Pulmonary artery endothelial cell (primary cell): ENCODE measurements around the gene RHCG. TPM values are rescaled to one million over a fixed set of nuclear protein-coding genes. Genes with fewer than 3 reads are reported as not detected.

Experiments
- DNase-seq: peaks from one replicate; pipeline ENCODE4 v3.0.0-alpha.2; 2011; ENCODE audit warnings: low read depth, low spot score
- total RNA-seq: library from RNA; depleted of rRNA; stranded (reverse); fragments of >200 nt; gene quantifications from 2 replicates; pipeline ENCODE4 v1.2.3, GENCODE V29; 2014

RHCG gene
- total RNA-seq, 1 donor from 2014 or later: not detected

- no peak for DNase-seq
These were observed 51.9 kb downstream of the RHCG start for GRCh38 chr15:89444241-89445225.

DNA sequence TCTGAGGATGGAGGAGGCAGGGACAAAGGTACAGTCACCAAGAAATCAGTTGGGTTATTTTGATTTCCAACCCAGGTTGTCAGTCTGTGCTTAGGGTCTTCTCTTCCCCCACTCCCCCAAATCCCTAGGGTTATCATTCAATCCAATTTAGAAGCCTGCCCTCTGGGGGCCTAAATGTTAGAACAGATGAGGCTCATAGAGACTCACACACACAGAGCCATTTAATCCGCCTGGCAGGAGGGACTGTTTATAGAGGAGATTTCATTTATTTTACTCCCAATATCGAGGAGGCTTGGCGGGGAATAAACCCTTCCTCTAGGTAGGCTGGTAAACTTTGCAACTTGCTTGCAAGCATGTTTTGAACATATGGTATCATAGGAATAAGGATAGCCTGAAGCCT, 52.8 kb downstream of the RHCG start:
- no peak for DNase-seq

DNA sequence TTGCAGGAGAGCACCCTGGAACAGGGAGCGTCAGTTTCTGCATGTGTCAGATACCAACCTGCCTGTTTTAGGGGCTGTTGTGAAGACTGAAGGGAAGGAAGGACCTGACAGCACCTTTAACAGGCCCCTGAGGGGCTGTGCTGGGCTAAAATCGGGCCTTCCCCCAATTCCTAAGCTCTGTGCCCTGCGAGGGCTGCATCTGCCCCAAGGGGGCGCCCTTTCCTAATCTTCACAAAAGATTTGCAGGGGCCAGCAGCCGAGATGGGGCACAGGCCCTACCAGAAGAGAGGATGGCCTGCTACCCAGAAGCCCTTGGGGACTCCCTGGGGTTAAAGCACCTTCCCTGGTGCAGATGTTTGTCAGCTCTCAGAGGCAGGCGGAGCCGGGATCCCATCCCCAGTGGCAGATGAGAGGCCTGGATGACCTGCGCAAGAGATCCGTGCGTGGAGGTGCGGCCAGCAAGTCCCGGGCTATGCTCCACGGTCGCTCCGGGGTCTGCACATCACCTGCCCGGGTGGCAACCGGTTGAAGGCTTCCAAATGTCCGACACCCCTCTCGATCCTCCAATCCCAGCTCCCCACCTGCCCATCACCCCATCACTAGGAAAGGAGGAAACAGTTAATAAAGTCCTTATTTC, 53.6 kb downstream of the RHCG start:
- DNase-seq: no peak

- DNase-seq: no peak
These were observed 54.2 kb downstream of the RHCG start for GRCh38 chr15:89442155-89442554.

DNA sequence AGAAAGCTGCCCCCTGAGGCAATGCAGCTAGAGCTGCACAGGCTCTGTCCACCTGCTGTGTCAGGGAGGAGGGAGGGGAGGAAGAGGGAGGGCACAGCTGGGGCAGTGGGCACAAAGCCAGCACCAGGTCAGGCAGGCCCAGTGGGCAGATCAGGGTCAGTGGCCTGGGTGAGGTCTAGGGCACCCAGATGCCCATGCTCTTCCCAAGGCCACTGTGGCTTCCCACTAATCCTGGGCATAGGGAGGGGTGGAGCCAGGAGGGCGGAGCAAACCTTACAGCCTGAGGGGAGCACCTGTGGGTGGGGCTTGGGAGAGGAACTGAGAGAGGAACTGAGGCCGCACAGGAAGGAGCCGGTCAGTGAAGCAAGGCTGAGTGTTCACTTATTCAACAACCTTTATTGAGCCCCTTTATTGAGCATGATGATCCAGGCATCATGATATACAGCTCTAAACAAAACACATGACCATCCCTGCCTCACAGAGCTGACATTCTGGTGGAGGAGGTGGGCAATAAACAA, 55.0 kb downstream of the RHCG start:
- DNase-seq: no peak

DNA sequence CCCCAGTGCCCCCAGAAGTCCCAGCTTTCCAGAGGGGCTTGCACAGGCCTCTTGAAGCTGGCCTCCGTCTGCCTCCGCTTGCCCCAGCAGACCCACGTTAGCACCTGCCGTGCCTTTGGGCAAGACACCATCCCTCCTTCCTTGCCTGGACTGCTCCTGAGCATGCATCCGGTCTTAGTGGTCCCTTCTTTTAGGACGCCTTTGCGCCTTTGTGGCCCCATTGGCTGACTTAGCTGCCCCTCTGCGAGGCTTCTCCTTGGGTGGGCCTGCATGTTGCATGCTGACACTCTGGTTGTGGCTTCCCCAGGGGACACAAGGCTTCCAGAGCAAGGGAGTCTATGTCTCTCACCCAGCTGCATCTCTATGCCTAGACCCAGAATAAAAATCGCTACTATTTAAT, 56.6 kb downstream of the RHCG start:
- no peak for DNase-seq

DNA sequence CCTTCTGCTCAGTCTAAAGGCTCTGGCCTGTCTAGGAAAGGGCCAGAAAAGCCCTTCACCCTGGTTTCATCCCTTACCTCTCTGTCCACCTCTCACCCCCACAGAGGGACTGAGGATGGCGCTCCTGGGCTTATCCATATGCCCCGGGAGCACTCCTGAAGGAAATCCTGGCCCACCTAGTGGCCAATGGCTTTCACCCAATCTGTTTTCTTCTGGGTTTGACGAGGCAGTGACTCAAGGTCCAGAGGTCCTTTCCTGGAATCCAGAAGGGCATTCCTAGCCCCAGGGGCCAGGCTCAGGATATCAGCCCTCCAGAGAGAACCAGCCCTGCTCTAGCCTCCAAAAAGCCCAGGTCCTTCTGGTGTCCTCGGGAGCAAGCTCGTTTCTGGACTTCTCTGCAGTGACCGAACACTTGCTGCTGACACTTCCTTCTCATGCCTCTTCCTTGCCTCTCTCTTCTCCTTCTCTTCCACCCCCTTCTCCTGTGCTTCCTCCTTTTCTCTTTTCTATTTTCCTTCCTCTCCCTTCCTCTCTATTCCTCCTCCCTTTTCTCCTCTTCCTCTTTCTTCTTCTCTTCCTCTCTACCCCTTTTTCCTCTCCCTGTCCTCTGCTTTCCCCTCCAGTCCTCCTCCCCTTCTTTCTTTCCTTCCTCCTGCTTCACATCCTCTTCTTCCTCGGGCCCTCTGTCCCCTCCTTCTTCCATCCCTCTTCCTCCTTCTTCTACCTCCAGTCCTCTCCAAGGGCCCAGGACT, 59.6 kb downstream of the RHCG start:
- DNase-seq: no peak

- DNase-seq: no peak
These were observed 61.0 kb downstream of the RHCG start for GRCh38 chr15:89435362-89435761.

- DNase-seq: no peak
These were observed 62.7 kb downstream of the RHCG start for GRCh38 chr15:89433686-89434085.

DNA sequence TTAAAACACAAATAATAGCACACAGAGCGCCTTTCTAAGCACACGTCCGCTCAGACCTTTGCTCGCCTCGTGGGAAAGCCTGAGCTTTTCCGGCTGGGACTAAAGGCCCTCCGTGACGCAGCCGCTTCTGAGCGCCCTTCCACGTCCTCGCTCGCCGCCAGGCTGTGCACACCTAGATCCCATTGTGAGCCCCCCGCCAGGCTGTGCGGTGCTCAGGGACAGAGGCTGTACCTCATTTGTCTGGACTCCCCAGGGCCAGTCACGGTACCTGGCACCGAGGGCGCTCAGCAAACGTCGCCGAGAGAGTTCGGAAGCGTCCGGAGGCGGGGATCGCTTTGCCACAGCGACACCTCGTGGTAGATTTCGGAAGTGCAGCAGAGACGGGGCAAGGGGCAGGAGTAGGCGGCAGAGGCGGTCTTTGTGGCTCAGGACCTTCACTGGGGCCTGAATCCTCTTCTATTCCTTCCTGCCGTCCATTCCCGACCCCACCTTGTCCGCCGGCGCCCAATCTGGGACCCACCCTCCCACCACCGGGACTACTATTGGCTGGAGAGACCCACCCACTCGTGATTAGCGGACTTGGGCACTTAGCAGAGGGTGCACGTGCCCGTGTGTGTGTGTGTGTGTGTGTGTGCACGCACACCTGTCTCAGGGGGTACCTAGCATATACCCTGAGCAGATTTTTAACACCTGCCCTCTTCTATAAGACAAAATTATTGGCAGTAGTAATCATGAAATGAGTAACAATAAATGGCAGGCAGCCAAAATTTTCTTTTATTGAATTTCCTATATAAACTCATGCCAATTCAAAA, 65.6 kb downstream of the RHCG start:
- peak; percentile 7 for DNase-seq

- DNase-seq: no peak
These were observed 66.4 kb downstream of the RHCG start for GRCh38 chr15:89429986-89430385.

DNA sequence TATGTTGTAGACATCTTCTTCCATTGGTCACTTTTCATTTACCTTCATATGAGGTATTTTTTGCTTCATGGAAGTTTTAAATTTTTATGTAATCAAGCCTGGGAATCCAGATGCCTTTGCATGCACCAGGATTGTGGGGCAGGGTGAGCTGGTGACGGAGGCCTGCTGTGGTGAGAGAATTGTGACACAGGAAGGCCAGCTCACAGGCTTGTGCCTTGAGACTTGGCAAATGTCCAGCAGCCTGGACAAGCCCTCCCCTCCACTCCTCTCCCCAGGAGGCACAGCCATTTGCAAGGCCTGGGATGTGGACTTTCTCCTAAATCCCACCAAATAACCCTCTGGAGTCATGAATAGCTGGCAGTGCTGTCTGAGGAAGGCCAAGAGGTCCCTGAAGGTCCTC, 67.4 kb downstream of the RHCG start:
- no peak for DNase-seq

DNA sequence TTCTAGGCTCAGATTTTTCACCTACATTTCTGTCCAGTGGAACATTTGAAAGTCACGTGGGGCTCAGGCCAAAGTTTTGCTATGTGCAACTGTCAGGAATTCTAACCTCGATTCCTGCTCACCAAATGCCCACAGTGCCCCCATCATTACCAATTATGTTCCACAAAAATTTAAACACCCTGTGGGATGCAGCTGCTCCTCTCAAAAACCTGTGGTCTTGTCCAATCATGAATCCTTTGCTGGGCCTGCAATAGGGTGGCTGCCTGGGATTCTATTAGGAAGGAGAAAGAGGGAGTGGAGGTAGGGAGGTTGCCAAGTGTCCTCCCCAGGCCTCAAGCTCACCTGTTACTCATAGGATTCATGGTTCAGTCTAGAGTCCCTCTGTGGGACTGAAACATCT, 68.1 kb downstream of the RHCG start:
- DNase-seq: no peak

DNA sequence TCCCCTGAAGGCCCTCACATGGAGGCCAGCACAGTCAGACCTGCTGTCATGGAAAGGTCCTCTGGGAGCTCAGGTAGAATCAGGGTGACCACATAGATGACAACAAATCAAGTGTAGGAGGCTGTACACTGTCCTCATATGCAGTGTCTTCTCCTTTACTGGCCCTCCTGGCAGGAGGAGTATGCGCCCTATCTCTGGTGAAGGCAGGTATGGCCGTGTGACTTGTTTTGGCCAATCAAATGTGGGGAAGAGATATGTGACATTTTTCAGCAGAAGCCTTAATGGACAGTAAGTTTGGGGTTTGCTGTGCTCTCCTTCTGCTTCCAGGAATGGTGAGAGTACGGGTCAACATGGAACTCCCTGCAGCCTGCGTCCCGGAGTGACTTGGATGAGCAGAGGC, 69.9 kb downstream of the RHCG start:
- DNase-seq: no peak

- no peak for DNase-seq
These were observed 72.4 kb downstream of the RHCG start for GRCh38 chr15:89423981-89424380.

Other genes with a start within 250 kb of the RHCG start
- gene POLG, start 161.8 kb downstream of the RHCG start, total RNA-seq: 82.8 and 110 TPM in 2 replicates
- 3.2 and 9.2 TPM in 2 replicates for gene TICRR, start 78.9 kb upstream of the RHCG start, total RNA-seq
- gene KIF7, start 158.9 kb upstream of the RHCG start, total RNA-seq: 7.5 and 10.9 TPM in 2 replicates
- gene PLIN1, start 182.8 kb upstream of the RHCG start, total RNA-seq: 0.07 and 0.18 TPM in 2 replicates
- 4.7 and 7.5 TPM in 2 replicates for gene PEX11A, start 194.2 kb upstream of the RHCG start, total RNA-seq
- under 0.01 and 0.07 TPM in 2 replicates for gene WDR93, start 194.2 kb upstream of the RHCG start, total RNA-seq